Thyroid gland (tissue), 4 donors: Measurements from ENCODE around the gene PCYOX1L.

Experiments
- CTCF ChIP-seq, 6 experiments: fragments of 200-600 bp in 3 of 6; fragments of 450-650 bp in 3 of 6; sonication (generic) in 3 of 6; IDR thresholded peaks; one replicate each; pipeline ENCODE4 v1.5.1; 2016 to 2019; ENCODE audit warnings: antibody characterized with exemption in 6 of 6, mild to moderate bottlenecking in 2 of 6, inconsistent platforms in 1 of 6, moderate library complexity in 1 of 6
- POLR2A ChIP-seq, 2 donors: fragments of 450-650 bp; IDR thresholded peaks; one replicate each; pipeline ENCODE4 v1.6.1; 2017; ENCODE audit warnings: antibody characterized with exemption in 2 of 2, mild to moderate bottlenecking in 2 of 2, moderate library complexity in 1 of 2

DNA sequence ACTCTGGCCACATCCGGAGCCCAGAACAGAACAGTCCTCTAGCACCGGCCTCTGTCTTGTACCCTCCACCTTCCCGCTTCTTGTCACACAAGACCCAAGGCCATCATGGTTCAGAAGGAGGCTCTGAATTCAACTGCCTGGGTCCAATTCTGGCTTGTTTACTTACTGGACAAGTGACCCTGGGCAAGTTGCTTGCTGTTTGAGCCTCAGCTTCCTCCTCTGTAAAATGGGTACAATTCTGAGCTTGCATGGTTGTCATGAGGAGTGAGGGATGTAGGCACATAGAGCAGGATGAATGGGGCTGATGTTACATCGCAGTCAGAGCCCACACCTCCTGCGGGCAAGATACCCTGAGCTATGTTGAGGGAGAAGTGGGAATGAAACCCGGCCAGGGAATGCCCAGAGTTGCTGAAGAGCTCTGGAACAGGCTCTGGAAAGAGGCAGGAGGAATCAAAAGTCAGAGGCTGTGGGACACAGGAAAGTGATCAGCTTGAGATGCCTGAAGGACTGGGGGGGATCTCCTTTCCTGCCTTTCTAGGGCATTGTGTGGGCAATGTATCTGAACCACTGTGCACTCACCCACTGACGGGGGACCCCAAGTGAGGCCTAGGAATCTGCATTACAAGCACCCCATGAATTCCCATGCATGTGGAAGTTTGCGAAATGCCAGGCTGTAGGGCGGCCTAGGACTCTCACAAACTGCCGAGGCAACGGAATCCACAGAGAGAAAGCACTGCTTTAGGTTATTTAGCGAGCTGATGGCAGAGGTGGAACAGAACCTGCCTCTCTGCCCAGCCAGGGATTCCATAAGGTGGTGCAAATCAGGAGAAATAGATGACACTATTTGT, 50.6 kb downstream of the PCYOX1L start:
- TF ChIP-seq CTCF (IDR thresholded peaks at IDR 0.05) (no peak), POLR2A (IDR thresholded peaks at IDR 0.05) (no peak)
